ENCODE data around the gene PARD3B. TPM values are rescaled to one million over a fixed set of nuclear protein-coding genes. Genes with fewer than 3 reads are reported as not detected.
"Not testable (repeated sequence)": the region's sequence is repeated elsewhere in the genome, so short reads cannot be mapped to it uniquely, and the experiment has no call there.

Gene PARD3B
- total RNA-seq, 1 experiment from 2014 or later, result 2.0 TPM

GRCh38 chr2:205218816-205219215 is 673.5 kb downstream of the PARD3B start:
- H3K9ac ChIP-seq (ENCODE audit: low read length); DNase-seq (ENCODE audit: low read depth, low spot score); H3K27ac ChIP-seq (ENCODE audit: low read depth, low read length); H3K36me3 ChIP-seq (ENCODE audit: control insufficient read depth in 1 of 2, insufficient read depth in 2 of 2, low read length in 2 of 2); POLR2A ChIA-PET; H3K9me2 ChIP-seq (ENCODE audit: insufficient read depth); BruUV-seq (replicated peaks); H3K9me3 ChIP-seq (ENCODE audit: control insufficient read depth in 1 of 2, insufficient read depth in 1 of 2, low read depth in 1 of 2, low read length in 2 of 2); RAD21 ChIA-PET (ENCODE audit: low non-redundant PET in 1 of 2, low total read pairs in 2 of 2, uncharacterized antibody in 2 of 2, unreplicated experiment in 2 of 2); CTCF ChIA-PET; ATAC-seq; H3K4me1 ChIP-seq (ENCODE audit: control insufficient read depth in 1 of 2, insufficient read depth in 2 of 2, low read length in 2 of 2); H3K4me2 ChIP-seq (ENCODE audit: low read length); H2AFZ ChIP-seq (ENCODE audit: low read depth, low read length, poor library complexity, severe bottlenecking); H4K20me1 ChIP-seq (ENCODE audit: insufficient read depth); H3K4me3 ChIP-seq (replicated peaks in 1 of 2; ENCODE audit: low read depth in 1 of 2, low read length in 2 of 2); H3K79me2 ChIP-seq (ENCODE audit: insufficient read depth, low read length); intact Hi-C loops (cut with micrococcal nuclease); H3K27me3 ChIP-seq (ENCODE audit: insufficient read depth, low read length): not testable (repeated sequence)

- H3K27me3 ChIP-seq (ENCODE audit: insufficient read depth, low read length), result no peaks in the 10 kb centered on the region
- TF ChIP-seq ZBTB33 (IDR thresholded peaks at IDR 0.05; ENCODE audit: extremely low read depth, insufficient replicate concordance, low read length), result no peak
- no peak for TF ChIP-seq SP1 (IDR thresholded peaks at IDR 0.05; ENCODE audit: low read depth)
- no peak for TF ChIP-seq SRF (IDR thresholded peaks at IDR 0.05; ENCODE audit: low read depth)
- no peak for TF ChIP-seq CBX3 (IDR thresholded peaks at IDR 0.05; ENCODE audit: low read depth)
- TF ChIP-seq RAD21 (IDR thresholded peaks at IDR 0.05; ENCODE audit: low read depth), result no peak
- no peak overlapping the region for H3K4me3 ChIP-seq (replicated peaks in 1 of 2; ENCODE audit: low read depth in 1 of 2, low read length in 2 of 2)
- H2AFZ ChIP-seq (ENCODE audit: low read depth, low read length, poor library complexity, severe bottlenecking), result no peak overlapping the region
- H3K36me3 ChIP-seq (ENCODE audit: control insufficient read depth in 1 of 2, insufficient read depth in 2 of 2, low read length in 2 of 2), result no peaks in the 10 kb centered on the region
- POLR2A ChIA-PET, result no interaction called here
- intact Hi-C loops (cut with micrococcal nuclease), result no loop called here
- H3K9ac ChIP-seq (ENCODE audit: low read length), result no peak overlapping the region
- no peaks in the 10 kb centered on the region for H3K79me2 ChIP-seq (ENCODE audit: insufficient read depth, low read length)
- no peaks in the 10 kb centered on the region for H3K9me2 ChIP-seq (ENCODE audit: insufficient read depth)
- H4K20me1 ChIP-seq (ENCODE audit: insufficient read depth), result no peaks in the 10 kb centered on the region
- H3K4me2 ChIP-seq (ENCODE audit: low read length), result no peak overlapping the region
- ATAC-seq (no peak), DNase-seq (ENCODE audit: low read depth, low spot score) (no peak)
- CTCF ChIA-PET, result no interaction called here
- RAD21 ChIA-PET (ENCODE audit: low non-redundant PET in 1 of 2, low total read pairs in 2 of 2, uncharacterized antibody in 2 of 2, unreplicated experiment in 2 of 2), result no interaction called here
- no peaks in the 10 kb centered on the region for H3K9me3 ChIP-seq (ENCODE audit: control insufficient read depth in 1 of 2, insufficient read depth in 1 of 2, low read depth in 1 of 2, low read length in 2 of 2)
- no peaks in the 10 kb centered on the region for H3K4me1 ChIP-seq (ENCODE audit: control insufficient read depth in 1 of 2, insufficient read depth in 2 of 2, low read length in 2 of 2)
- H3K27ac ChIP-seq (ENCODE audit: low read depth, low read length), result no peak overlapping the region
- no TSS peak for BruUV-seq (replicated peaks)
Measured at GRCh38 chr2:205220559-205220958, 675.3 kb downstream of the PARD3B start.
